ENCODE results near the gene E2F4. TPM values are rescaled to one million over a fixed set of nuclear protein-coding genes. Genes with fewer than 3 reads are reported as not detected.
A peak's percentile ranks its signal among the peaks of the same experiment; 100 is the strongest.

E2F4 gene
- polyA plus RNA-seq, 4 donors: 53.3 to 79.1 (median 62.8) TPM

DNA sequence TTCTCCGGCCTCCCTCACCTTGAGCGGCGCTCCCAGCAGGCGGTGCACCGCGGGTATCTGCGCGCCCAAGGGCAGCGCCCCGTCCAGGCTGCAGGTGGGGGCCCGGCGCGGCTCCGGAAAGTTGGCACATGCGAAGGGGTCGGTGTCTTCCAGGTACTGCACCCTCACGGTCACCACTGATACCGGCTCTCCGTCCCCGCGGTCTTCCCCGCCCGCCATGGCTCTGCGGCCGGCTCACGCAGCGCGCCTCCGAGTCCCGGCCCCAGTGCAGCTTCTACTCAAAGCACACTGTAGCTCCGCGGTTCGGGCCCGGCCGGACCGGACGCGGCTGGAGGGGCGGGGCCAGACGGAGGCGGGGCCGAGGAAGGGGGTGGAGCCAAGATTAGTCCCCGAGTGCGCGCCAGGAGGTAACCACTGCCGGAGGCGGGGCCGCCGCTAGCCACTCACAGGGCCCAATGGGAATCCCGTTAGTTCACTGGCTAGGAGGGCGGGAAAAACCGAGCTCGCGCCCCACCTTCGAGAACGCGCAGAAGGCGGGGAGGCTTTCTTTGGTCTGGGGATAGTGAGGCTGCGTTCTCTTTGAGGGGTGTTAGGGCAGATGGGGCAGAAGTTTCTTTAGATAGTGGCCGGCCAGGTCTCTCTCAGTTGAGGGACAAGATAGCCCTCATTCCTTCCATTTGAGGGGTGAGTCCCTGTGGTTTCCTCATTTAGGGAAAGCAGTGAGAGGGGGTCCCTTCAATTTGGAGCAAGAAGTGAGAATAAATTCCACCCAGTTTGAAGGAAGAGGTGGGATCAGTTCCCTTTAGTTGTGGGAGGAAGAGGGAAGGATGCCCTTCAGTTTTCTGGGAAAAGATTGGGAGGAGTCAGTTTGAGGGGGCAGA, 55.5 kb downstream of the E2F4 start, which contains the start of gene FHOD1:
Gene FHOD1 (minus strand): TSS at position 290 of the 881 bp plus-strand sequence. CDS start 71 bp downstream, at position 219.
- peak in 3 of 4 donors; percentile 76 to 89 (median 86) for DNase-seq (ENCODE audit: low read depth in 4 of 4, low spot score in 2 of 4)

- no peak for DNase-seq (ENCODE audit: low read depth in 4 of 4, low spot score in 2 of 4)
Measured at GRCh38 chr16:67248073-67248400, 56.1 kb downstream of the E2F4 start.

Other genes with a start within 250 kb of the E2F4 start
- 1 to 10 TPM; 1.3 to 3.7 (median 2.9) TPM for gene CES3, start 230.9 kb upstream of the E2F4 start, polyA plus RNA-seq (ENCODE audit: insufficient read length in 4 of 4)
- 10 to 100 TPM in 2 of 4 donors, 1 to 10 TPM in 2; 4.6 to 12.3 (median 9.5) TPM for gene CES4A, start 203.6 kb upstream of the E2F4 start, polyA plus RNA-seq (ENCODE audit: insufficient read length in 4 of 4)
- gene CBFB, start 163.0 kb upstream of the E2F4 start, polyA plus RNA-seq (ENCODE audit: insufficient read length in 4 of 4): 10 to 100 TPM; 62.3 to 77.1 (median 65.0) TPM
- 10 to 100 TPM; 21.0 to 28.5 (median 25.5) TPM for gene PHAF1, start 82.2 kb upstream of the E2F4 start, polyA plus RNA-seq (ENCODE audit: insufficient read length in 4 of 4)
- 10 to 100 TPM in 3 of 4 donors, 1 to 10 TPM in 1; 7.5 to 15.1 (median 10.4) TPM for gene B3GNT9, start 41.2 kb upstream of the E2F4 start, polyA plus RNA-seq (ENCODE audit: insufficient read length in 4 of 4)
- gene TRADD, start 32.2 kb upstream of the E2F4 start, polyA plus RNA-seq (ENCODE audit: insufficient read length in 4 of 4): 1 to 10 TPM; 4.3 to 7.0 (median 6.1) TPM
- 1 to 10 TPM; 1.3 to 2.8 (median 1.9) TPM for gene FBXL8, start 32.2 kb upstream of the E2F4 start, polyA plus RNA-seq (ENCODE audit: insufficient read length in 4 of 4)
- 1 to 10 TPM; 1.2 to 3.2 (median 1.6) TPM for gene HSF4, start 27.4 kb upstream of the E2F4 start, polyA plus RNA-seq (ENCODE audit: insufficient read length in 4 of 4)
- 1 to 10 TPM; 3.6 to 8.3 (median 6.0) TPM for gene NOL3, start 21.6 kb upstream of the E2F4 start, polyA plus RNA-seq (ENCODE audit: insufficient read length in 4 of 4)
- gene MATCAP1, start 8.2 kb upstream of the E2F4 start, polyA plus RNA-seq (ENCODE audit: insufficient read length in 4 of 4): 10 to 100 TPM; 23.9 to 68.7 (median 45.6) TPM
- 1 to 10 TPM; 4.9 to 7.8 (median 6.7) TPM for gene EXOC3L1, start 2.0 kb upstream of the E2F4 start, polyA plus RNA-seq (ENCODE audit: insufficient read length in 4 of 4)
- gene ELMO3, start 7.0 kb downstream of the E2F4 start, polyA plus RNA-seq (ENCODE audit: insufficient read length in 4 of 4): 1 to 10 TPM; 5.7 to 7.7 (median 6.3) TPM
- gene TMEM208, start 35.0 kb downstream of the E2F4 start, polyA plus RNA-seq (ENCODE audit: insufficient read length in 4 of 4): 10 to 100 TPM; 41.0 to 55.0 (median 44.0) TPM
- 10 to 100 TPM; 28.9 to 52.4 (median 43.5) TPM for gene FHOD1, start 55.3 kb downstream of the E2F4 start, polyA plus RNA-seq (ENCODE audit: insufficient read length in 4 of 4)
- 1 to 10 TPM; 2.3 to 5.9 (median 4.5) TPM for gene SLC9A5, start 56.8 kb downstream of the E2F4 start, polyA plus RNA-seq (ENCODE audit: insufficient read length in 4 of 4)
- 10 to 100 TPM; 10.4 to 22.6 (median 15.2) TPM for gene PLEKHG4, start 87.4 kb downstream of the E2F4 start, polyA plus RNA-seq (ENCODE audit: insufficient read length in 4 of 4)
- gene KCTD19, start 134.6 kb downstream of the E2F4 start, polyA plus RNA-seq (ENCODE audit: insufficient read length in 4 of 4): 1 to 10 TPM in 3 of 4 donors, under 1 TPM in 1; 0.95 to 2.5 (median 1.6) TPM
- 10 to 100 TPM in 1 of 4 donors, 1 to 10 TPM in 3; 2.4 to 10.5 (median 4.7) TPM for gene LRRC36, start 134.7 kb downstream of the E2F4 start, polyA plus RNA-seq (ENCODE audit: insufficient read length in 4 of 4)
- 10 to 100 TPM; 52.9 to 79.1 (median 57.8) TPM for gene TPPP3, start 201.3 kb downstream of the E2F4 start, polyA plus RNA-seq (ENCODE audit: insufficient read length in 4 of 4)
- 10 to 100 TPM; 12.6 to 19.0 (median 16.0) TPM for gene ZDHHC1, start 224.3 kb downstream of the E2F4 start, polyA plus RNA-seq (ENCODE audit: insufficient read length in 4 of 4)
- 10 to 100 TPM; 52.7 to 71.9 (median 58.4) TPM for gene HSD11B2, start 239.0 kb downstream of the E2F4 start, polyA plus RNA-seq (ENCODE audit: insufficient read length in 4 of 4)